C4-2B (cell line): Measurements from ENCODE around the gene SNAI3.
"Not testable (repeated sequence)": the region's sequence is repeated elsewhere in the genome, so short reads cannot be mapped to it uniquely, and the experiment has no call there.

Experiments
- H3K27ac ChIP-seq: fragments of 450-650 bp; 2 replicates; pipeline ENCODE4 v1.5.1; 2017
- CTCF ChIP-seq: fragments of 450-650 bp; conservative IDR thresholded peaks from 2 replicates; pipeline ENCODE4 v1.5.1; 2017; ENCODE audit warnings: mild to moderate bottlenecking
- ZFX ChIP-seq: fragments of 450-650 bp; IDR thresholded peaks from 2 replicates; pipeline ENCODE4 v1.6.1; 2017

SNAI3 gene

GRCh38 chr16:88677721-88678120 is 8.6 kb downstream of the SNAI3 start:
- no peak overlapping the region for H3K27ac ChIP-seq
- TF ChIP-seq CTCF (no peak), ZFX (no peak)

DNA sequence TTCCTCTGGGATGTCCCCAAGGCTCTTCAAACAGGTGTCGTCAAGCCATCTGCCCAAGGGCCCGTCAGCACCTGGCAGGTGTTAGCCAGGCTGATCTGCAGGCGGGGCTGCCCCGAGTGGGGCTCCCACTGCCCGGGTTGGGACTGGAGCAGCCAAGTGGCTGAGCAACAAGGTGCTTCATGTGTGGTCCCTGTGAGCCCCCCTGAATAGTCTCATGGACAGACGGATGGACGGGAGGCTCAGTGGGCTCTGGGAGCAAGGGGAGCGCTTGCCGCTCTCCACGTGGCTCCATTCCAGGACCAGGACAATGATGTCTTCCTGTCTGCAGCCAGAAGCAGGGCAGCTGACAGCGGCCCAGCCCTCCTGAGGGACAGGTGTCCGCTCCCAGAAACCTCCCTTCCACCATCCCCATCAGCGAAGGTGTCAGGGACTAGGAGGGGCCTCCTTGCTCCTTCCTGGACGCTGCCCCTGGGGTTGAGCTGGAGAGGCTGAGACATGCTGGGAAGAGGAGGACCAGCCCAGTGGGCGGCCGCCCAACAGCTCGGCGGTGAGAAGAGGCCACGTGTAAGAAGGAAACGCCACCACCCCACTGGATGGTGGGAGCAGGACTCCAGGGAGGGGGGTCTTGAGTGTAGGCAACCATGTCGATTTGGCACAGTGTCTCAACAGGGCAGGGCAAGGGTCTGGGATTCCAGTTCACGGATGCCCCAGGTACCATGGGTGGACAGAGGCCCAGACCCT is 9.6 kb downstream of the SNAI3 start:
- H3K27ac ChIP-seq: no peak overlapping the region
- TF ChIP-seq ZFX (no peak), CTCF (no peak)

DNA sequence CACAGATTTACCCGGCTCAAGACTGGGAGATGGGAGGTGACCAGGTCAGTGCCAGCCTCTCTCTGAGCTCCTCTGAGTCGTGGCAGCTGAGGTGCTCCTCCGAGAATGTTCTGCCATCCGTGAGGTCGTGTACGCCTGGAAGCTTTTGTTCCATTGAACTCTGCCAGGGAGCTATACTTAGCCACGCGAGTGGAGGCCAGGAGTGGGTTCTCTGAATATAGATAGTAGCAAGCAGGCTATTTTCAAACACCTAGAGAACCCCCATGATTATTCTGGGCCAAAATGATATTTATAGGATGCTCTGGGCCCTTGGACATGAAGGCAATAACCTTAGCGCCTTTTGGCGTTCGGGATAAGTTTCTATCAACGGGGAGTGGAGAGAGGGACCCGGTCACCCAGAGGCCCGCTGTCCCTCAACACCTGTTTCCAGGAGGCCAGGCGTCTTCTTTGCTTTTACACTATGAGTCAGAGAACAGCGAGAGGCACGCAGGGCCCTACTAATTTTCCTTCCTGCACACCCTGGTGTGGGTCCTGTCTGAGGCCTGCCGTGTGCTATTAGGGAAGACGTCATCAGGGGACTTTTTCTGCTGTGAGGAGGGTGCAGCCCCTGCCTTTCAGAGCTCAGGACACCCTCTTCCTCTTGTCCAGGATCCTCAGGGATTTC is 12.5 kb downstream of the SNAI3 start:
- TF ChIP-seq CTCF: no peak
- TF ChIP-seq ZFX: no peak
- no peak overlapping the region for H3K27ac ChIP-seq

GRCh38 chr16:88672776-88673175 is 13.5 kb downstream of the SNAI3 start:
- H3K27ac ChIP-seq: no peak overlapping the region
- no peak; the same call in 1 of the 2 replicates for TF ChIP-seq CTCF
- no peak for TF ChIP-seq ZFX

GRCh38 chr16:88671806-88672205 is 14.5 kb downstream of the SNAI3 start:
- TF ChIP-seq ZFX: no peak
- no peak for TF ChIP-seq CTCF
- H3K27ac ChIP-seq: no peak overlapping the region

DNA sequence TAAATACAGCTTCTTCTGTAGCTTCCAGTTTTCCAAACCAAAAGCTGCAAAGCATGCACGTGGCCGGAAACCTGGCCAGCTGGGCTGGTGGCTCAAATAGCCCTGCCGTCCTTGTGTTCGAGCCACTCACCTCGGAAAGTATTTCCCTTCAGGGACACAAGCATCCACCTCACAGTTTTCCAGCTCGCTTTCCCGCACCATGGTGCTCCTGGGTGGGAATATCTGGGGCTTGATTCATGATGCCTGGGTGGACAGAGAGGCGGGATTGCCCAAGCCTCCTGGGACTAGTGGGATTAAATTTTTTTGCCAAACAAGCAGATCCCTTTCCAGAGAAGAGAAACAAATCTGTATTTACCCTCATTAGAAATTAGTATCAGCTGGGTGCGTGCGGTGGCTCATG is 16.3 kb downstream of the SNAI3 start:
- TF ChIP-seq ZFX (no peak), CTCF (no peak)

DNA sequence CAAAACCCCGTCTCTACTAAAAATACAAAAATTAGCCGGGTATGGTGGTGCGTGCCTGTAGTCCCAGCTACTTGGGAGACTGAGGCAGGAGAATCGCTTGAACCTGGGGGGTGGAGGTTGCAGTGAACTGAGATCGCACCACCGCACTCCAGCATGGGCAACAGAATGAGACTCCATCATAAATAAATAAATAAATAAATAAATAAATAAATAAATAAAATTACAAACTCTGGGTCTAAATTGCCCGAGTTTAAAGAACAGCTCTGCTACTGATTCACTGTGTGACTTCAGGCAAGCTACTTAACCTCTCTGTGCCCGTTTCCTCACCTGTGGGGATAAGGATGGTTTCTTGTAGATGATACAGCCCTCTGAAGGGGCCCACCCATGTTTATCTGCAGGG is 16.8 kb downstream of the SNAI3 start:
- H3K27ac ChIP-seq: not testable (repeated sequence)

More for the DNA sequence above, 16.3 kb downstream of the SNAI3 start:
- no peak overlapping the region for H3K27ac ChIP-seq

GRCh38 chr16:88667461-88667860 is 18.8 kb downstream of the SNAI3 start:
- no peak overlapping the region for H3K27ac ChIP-seq
- no peak for TF ChIP-seq ZFX
- TF ChIP-seq CTCF: no peak
